H1 (cell line): ENCODE results near the gene TMEM151B. TPM values are rescaled to one million over a fixed set of nuclear protein-coding genes. Genes with fewer than 3 reads are reported as not detected.

Experiments used
- CTCF ChIA-PET: fragments of 300-600 bp; sonication (Branson Sonifier 250); formaldehyde crosslinking; loops from one replicate; lab custom pipeline; 2021; ENCODE audit not compliant: partially characterized antibody; lab: Charles Lee
- POLR2A ChIA-PET: fragments of 300-600 bp; sonication (Branson Sonifier 250); formaldehyde crosslinking; loops from one replicate; lab custom pipeline; 2021; ENCODE audit warnings: inconsistent platforms; ENCODE audit not compliant: partially characterized antibody; lab: Charles Lee
- DNase-seq, 2 experiments: peaks; one replicate each; pipeline versions ENCODE4 v3.0.0 to v3.0.0-alpha.2; 2010 to 2022; ENCODE audit warnings: low spot score in 2 of 2, low read depth in 1 of 2, mixed read lengths in 1 of 2
- FAIRE-seq: peaks from 2 replicates; lab custom pipeline; 2011; peaks lifted over from hg19 to GRCh38; lab: Jason Lieb, UNC
- H2AFZ ChIP-seq: 2 replicates; pipeline ENCODE4 v1.8.1; 2012; ENCODE audit warnings: low read length, inconsistent platforms
- H2AK5ac ChIP-seq: 2 replicates; pipeline ENCODE4 v1.6.1; 2013; ENCODE audit warnings: low read depth, low read length
- H2BK120ac ChIP-seq: replicated peaks from 2 replicates; pipeline ENCODE3; 2013; ENCODE audit warnings: low read depth, low read length, inconsistent platforms
- H2BK12ac ChIP-seq: 2 replicates; pipeline ENCODE4 v1.6.1; 2013; ENCODE audit warnings: low read depth, low read length
- H2BK15ac ChIP-seq: 2 replicates; pipeline ENCODE4 v1.6.1; 2013; ENCODE audit warnings: low read length
- H2BK20ac ChIP-seq: 2 replicates; pipeline ENCODE4 v1.6.1; 2013; ENCODE audit warnings: low read length
- H2BK5ac ChIP-seq: 2 replicates; pipeline ENCODE4 v1.6.1; 2013; ENCODE audit warnings: low read depth, low read length
- H3K14ac ChIP-seq: 2 replicates; pipeline ENCODE4 v1.6.1; 2013; ENCODE audit warnings: inconsistent platforms; ENCODE audit not compliant: insufficient read length
- H3K18ac ChIP-seq: 2 replicates; pipeline ENCODE4 v1.6.1; 2013; ENCODE audit warnings: low read length; ENCODE audit errors: extremely low read depth
- H3K23ac ChIP-seq: 2 replicates; pipeline ENCODE4 v1.6.1; 2013; ENCODE audit warnings: inconsistent platforms; ENCODE audit not compliant: insufficient read length
- H3K23me2 ChIP-seq: 2 replicates; pipeline ENCODE4 v1.6.1; 2013; ENCODE audit warnings: low read depth, low read length
- H3K27ac ChIP-seq: 2 replicates; pipeline ENCODE4 v1.6.1; 2011; ENCODE audit warnings: low read depth, low read length, inconsistent platforms
- H3K27me3 ChIP-seq, 4 experiments: replicated peaks in 1 of 4; 1 replicate in 1 of 4; 2 replicates in 3 of 4; pipeline versions ENCODE4 v1.6.1 to v1.8.1; 2011 to 2013; ENCODE audit warnings: low read length in 3 of 4, mild to moderate bottlenecking in 3 of 4, inconsistent platforms in 2 of 4, mixed read lengths in 2 of 4, moderate library complexity in 1 of 4; ENCODE audit not compliant: control insufficient read depth in 3 of 4, insufficient read depth in 3 of 4; ENCODE audit errors: extremely low read depth in 1 of 4
- H3K36me3 ChIP-seq, 4 experiments: 2 replicates each; pipeline versions ENCODE4 v1.6.1 to v1.8.1; 2011 to 2013; ENCODE audit warnings: mild to moderate bottlenecking in 4 of 4, low read length in 3 of 4, moderate library complexity in 2 of 4, control low read depth in 1 of 4, inconsistent platforms in 1 of 4; ENCODE audit not compliant: insufficient read depth in 4 of 4, control insufficient read depth in 2 of 4
- H3K4ac ChIP-seq: replicated peaks from 2 replicates; pipeline ENCODE3; 2013; ENCODE audit warnings: low read length, low read depth, mixed read lengths, inconsistent platforms; ENCODE audit not compliant: insufficient read length
- H3K4me1 ChIP-seq, 4 experiments: replicated peaks in 1 of 4; 1 replicate in 1 of 4; 2 replicates in 3 of 4; pipeline versions ENCODE4 v1.6.1 to v1.8.1; 2011 to 2013; ENCODE audit warnings: low read length in 3 of 4, inconsistent platforms in 2 of 4, mixed read lengths in 1 of 4; ENCODE audit not compliant: insufficient read depth in 4 of 4, control insufficient read depth in 3 of 4
- H3K4me2 ChIP-seq, 2 experiments: 2 replicates each; pipeline versions ENCODE4 v1.6.1 to v1.8.1; 2011 to 2013; ENCODE audit warnings: low read depth in 2 of 2, low read length in 2 of 2, control low read depth in 1 of 2, inconsistent platforms in 1 of 2, mild to moderate bottlenecking in 1 of 2; ENCODE audit not compliant: insufficient read depth in 1 of 2
- H3K4me3 ChIP-seq, 4 experiments: fragments of 200-600, 300-600 bp in 1 of 4; sonication (generic), shearing (Covaris generic), sonication (Bioruptor Twin) in 1 of 4; 2 replicates each; pipeline versions ENCODE4 v1.5.1 to v1.8.1; 2011 to 2016; ENCODE audit warnings: low read length in 4 of 4, low read depth in 3 of 4, control low read depth in 2 of 4, inconsistent platforms in 2 of 4, mild to moderate bottlenecking in 2 of 4, mixed read lengths in 1 of 4, moderate library complexity in 1 of 4; ENCODE audit not compliant: insufficient read depth in 2 of 4; ENCODE audit errors: extremely low read depth in 1 of 4
- H3K56ac ChIP-seq: replicated peaks from 2 replicates; pipeline ENCODE3; 2013; ENCODE audit warnings: low read depth, mild to moderate bottlenecking, mixed read lengths, low read length, inconsistent platforms; ENCODE audit not compliant: insufficient read length
- H3K79me1 ChIP-seq: 2 replicates; pipeline ENCODE4 v1.6.1; 2013; ENCODE audit warnings: low read depth, low read length, control low read depth
- H3K79me2 ChIP-seq, 2 experiments: 2 replicates each; pipeline versions ENCODE4 v1.6.1 to v1.8.1; 2012 to 2013; ENCODE audit warnings: low read length in 2 of 2, mild to moderate bottlenecking in 2 of 2, inconsistent platforms in 1 of 2; ENCODE audit not compliant: insufficient read depth in 2 of 2, control insufficient read depth in 1 of 2
- H3K9ac ChIP-seq, 4 experiments: replicated peaks in 1 of 4; 1 replicate in 1 of 4; 2 replicates in 3 of 4; pipeline versions ENCODE4 v1.6.1 to v1.8.1; 2011 to 2013; ENCODE audit warnings: low read depth in 3 of 4, low read length in 3 of 4, control low read depth in 2 of 4, mild to moderate bottlenecking in 2 of 4, moderate library complexity in 2 of 4, inconsistent platforms in 1 of 4; ENCODE audit errors: extremely low read depth in 1 of 4
- H3K9me3 ChIP-seq, 2 experiments: 2 replicates each; pipeline versions ENCODE4 v1.6.1 to v1.8.1; 2012 to 2013; ENCODE audit warnings: mild to moderate bottlenecking in 2 of 2, moderate library complexity in 2 of 2, control low read depth in 1 of 2, inconsistent platforms in 1 of 2, low read depth in 1 of 2, low read length in 1 of 2, mixed read lengths in 1 of 2; ENCODE audit not compliant: insufficient read depth in 2 of 2
- H4K20me1 ChIP-seq, 2 experiments: replicated peaks in 1 of 2; 2 replicates each; pipeline versions ENCODE3 to v1.8.1; 2011 to 2013; ENCODE audit warnings: inconsistent platforms in 2 of 2, low read length in 2 of 2, mild to moderate bottlenecking in 1 of 2; ENCODE audit not compliant: insufficient read depth in 2 of 2, control insufficient read depth in 1 of 2
- H4K5ac ChIP-seq: 2 replicates; pipeline ENCODE4 v1.6.1; 2013; ENCODE audit warnings: low read length, low read depth, mixed read lengths, inconsistent platforms; ENCODE audit not compliant: insufficient read length
- H4K8ac ChIP-seq: 2 replicates; pipeline ENCODE4 v1.8.0; 2013; ENCODE audit warnings: mild to moderate bottlenecking, moderate library complexity, low read length, inconsistent platforms; ENCODE audit not compliant: insufficient read depth; ENCODE audit errors: extremely low read depth
- H4K91ac ChIP-seq: replicated peaks from 2 replicates; pipeline ENCODE3; 2013; ENCODE audit warnings: low read length, mixed read lengths, inconsistent platforms; ENCODE audit not compliant: insufficient read length
- CBX5 ChIP-seq: fragments of 300-800, 300-1000 bp; sonication (generic); IDR thresholded peaks from 2 replicates; pipeline ENCODE4 v1.7.1; 2016; ENCODE audit warnings: antibody characterized with exemption, low read length, low read depth
- CBX8 ChIP-seq: fragments of 300-800, 300-1000 bp; sonication (generic); IDR thresholded peaks from 2 replicates; pipeline ENCODE4 v1.7.1; 2016; ENCODE audit warnings: low read depth, low read length, borderline replicate concordance
- CREB1 ChIP-seq: IDR thresholded peaks from 2 replicates; pipeline ENCODE4 v1.6.1; 2012; ENCODE audit warnings: inconsistent platforms
- EGR1 ChIP-seq: IDR thresholded peaks from 2 replicates; pipeline ENCODE4 v1.6.1; 2011; ENCODE audit warnings: low read depth, low read length, borderline replicate concordance
- FOSL1 ChIP-seq: IDR thresholded peaks from 2 replicates; pipeline ENCODE4 v1.6.1; 2011; ENCODE audit warnings: mild to moderate bottlenecking, low read depth, low read length, moderate library complexity; ENCODE audit not compliant: insufficient read depth
- KDM1A ChIP-seq: fragments of 200-600, 300-600 bp; sonication (generic); IDR thresholded peaks from 2 replicates; pipeline ENCODE4 v1.7.1; 2016; ENCODE audit warnings: mild to moderate bottlenecking, low read length, borderline replicate concordance
- PHF8 ChIP-seq: fragments of 200-600 bp; sonication (generic); conservative IDR thresholded peaks from 2 replicates; pipeline ENCODE4 v1.7.1; 2012; ENCODE audit warnings: low read depth, mild to moderate bottlenecking, inconsistent platforms, low read length, moderate library complexity
- POLR2A ChIP-seq, 2 experiments: IDR thresholded peaks; 1 replicate in 1 of 2; 2 replicates in 1 of 2; pipeline ENCODE4 v1.6.1; 2011; ENCODE audit warnings: low read depth in 2 of 2, low read length in 2 of 2, mild to moderate bottlenecking in 2 of 2; ENCODE audit errors: control extremely low read depth in 1 of 2
- RAD21 ChIP-seq, 2 experiments: IDR thresholded peaks in 1 of 2; conservative IDR thresholded peaks in 1 of 2; 2 replicates each; pipeline ENCODE4 v1.6.1; 2011; ENCODE audit warnings: low read depth in 2 of 2, low read length in 2 of 2, improper control_type of control experiment in 1 of 2, inconsistent platforms in 1 of 2, mild to moderate bottlenecking in 1 of 2, moderate library complexity in 1 of 2
- SUZ12 ChIP-seq: fragments of 200-600 bp; sonication (generic); IDR thresholded peaks from 2 replicates; pipeline ENCODE4 v1.6.1; 2012; ENCODE audit warnings: mild to moderate bottlenecking, inconsistent platforms, low read length, moderate library complexity, mixed read lengths
- TCF12 ChIP-seq: IDR thresholded peaks from 2 replicates; pipeline ENCODE4 v1.6.1; 2011; ENCODE audit warnings: low read depth, mild to moderate bottlenecking, low read length
- ZNF274 ChIP-seq: IDR thresholded peaks from 2 replicates; pipeline ENCODE4 v1.7.0; 2012; ENCODE audit warnings: low read length, borderline replicate concordance; ENCODE audit errors: extremely low read depth
- WGBS, 2 experiments: shearing (Covaris generic) in 1 of 2; methylation state at CpG; one replicate each; pipeline versions ENCODE4 v1.1.6 to v1.1.7; 2013 to 2015; ENCODE audit warnings: low lambda C conversion rate in 2 of 2, mixed read lengths in 2 of 2, inconsistent platforms in 1 of 2, low coverage in 1 of 2, missing lambda C conversion rate in 1 of 2; ENCODE audit not compliant: insufficient replicate concordance in 2 of 2, insufficient coverage in 1 of 2, insufficient read length in 1 of 2; ENCODE audit errors: extremely low coverage in 1 of 2, missing lambda C conversion rate in 1 of 2; 5-methylcytosine and 5-hydroxymethylcytosine counted together
- polyA plus RNA-seq, 7 experiments: library from polyadenylated mRNA; depleted of rRNA in 3 of 7; stranded (reverse) in 5 of 7; unstranded in 2 of 7; fragments of >200 nt in 5 of 7; fragments of 200-250 nt in 2 of 7; gene quantifications; 1 replicate in 5 of 7; 2 replicates in 1 of 7; 4 replicates in 1 of 7; pipeline versions ENCODE4 v1.2.1 to v1.2.3, GENCODE V29; 2011 to 2013; ENCODE audit warnings: missing spikeins in 2 of 7, mixed read lengths in 2 of 7
- total RNA-seq: library from RNA; stranded (reverse); fragmentation: NEBNext Ultra II Directional; extraction: Animal tissue kit (Norgen Biotek cat#: 25700); gene quantifications from 2 replicates; pipeline ENCODE4 v1.2.1, GENCODE V29; 2021

The TMEM151B gene
- total and polyA plus RNA-seq, 2 of the 8 experiments (the other 6 are each of a cell fraction or from before 2014, with no cell fraction given), result 8.0 to 15.5 TPM

- no peak overlapping the region for H3K4me2 ChIP-seq
- H3K56ac ChIP-seq, result no peak overlapping the region
- H3K23ac ChIP-seq, result no peak overlapping the region
- H3K27ac ChIP-seq, result no peak overlapping the region
- H3K18ac ChIP-seq, result no peak overlapping the region
- FAIRE-seq (no peak), DNase-seq (no peak)
- peaks cover 3% of the 10 kb centered on the region; the same call in 1 of the 2 replicates for H3K23me2 ChIP-seq
- TF ChIP-seq PHF8 (no peak), EGR1 (no peak), CBX8 (no peak), SUZ12 (no peak), RAD21 (IDR thresholded peaks at IDR 0.05 in 1 of 2, conservative IDR thresholded peaks at IDR 0.05 in 1 of 2; ENCODE audit: low read depth in 2 of 2, low read length in 2 of 2) (no peak), ZNF274 (no peak), TCF12 (no peak), FOSL1 (no peak), POLR2A (IDR thresholded peaks at IDR 0.05; ENCODE audit: control extremely low read depth in 1 of 2, low read depth in 2 of 2, low read length in 2 of 2) (no peak), CREB1 (no peak), KDM1A (no peak), CBX5 (no peak)
- no peak overlapping the region for H2BK15ac ChIP-seq
- H2BK20ac ChIP-seq, result no peak overlapping the region
- ChIA-PET CTCF (interaction anchor here (0.9 to 19.4 kb wide), 8 partner anchors 13 to 130 kb away, joined by 3 to 287 read pairs (median 4); no protein-coding TSS in a partner anchor), POLR2A (interaction anchor here (1.0 to 21.0 kb wide), 7 partner anchors 8 to 49 kb away, joined by 3 to 477 read pairs (median 4); partner anchors contain the start of genes HSP90AB1, MYMX and SLC35B2)
- H3K4me1 ChIP-seq, result peaks cover 9 to 32% (median 22%) of the 10 kb centered on the region in 4 experiments
- no peak overlapping the region for H3K9ac ChIP-seq
- H3K4ac ChIP-seq, result no peak overlapping the region
- no peak overlapping the region for H3K14ac ChIP-seq
- no peak overlapping the region for H4K91ac ChIP-seq
- peaks cover 29% of the 10 kb centered on the region for H3K79me1 ChIP-seq
- H3K9me3 ChIP-seq, result no peaks in the 10 kb centered on the region
- H2BK5ac ChIP-seq, result no peak overlapping the region; the same call in 1 of the 2 replicates
- H3K79me2 ChIP-seq, result peaks cover 9 to 42% of the 10 kb centered on the region in 2 experiments; a peak in 3 of 4 replicates
- H4K5ac ChIP-seq, result no peak overlapping the region
- no peaks in the 10 kb centered on the region for H3K27me3 ChIP-seq
- no peak overlapping the region for H4K8ac ChIP-seq
- H3K36me3 ChIP-seq, result peaks cover 26 to 58% (median 45%) of the 10 kb centered on the region in 4 experiments
- no peak overlapping the region for H2AK5ac ChIP-seq
- H2BK12ac ChIP-seq, result no peak overlapping the region
- WGBS, 2 experiments, result 90% methylated on average over 11 of the region's 11 CpGs; no CpG with 5 or more reads in 1 of the 2 experiments
- H2AFZ ChIP-seq, result no peak overlapping the region
- H2BK120ac ChIP-seq, result no peak overlapping the region
- H4K20me1 ChIP-seq, result peaks cover 33 to 46% of the 10 kb centered on the region in 2 experiments
- H3K4me3 ChIP-seq, result no peak overlapping the region
Measured at GRCh38 chr6:44229376-44230033, 40.7 kb upstream of the TMEM151B start.
